H9 (cell line): ENCODE results near the gene ORMDL1. TPM values are rescaled to one million over a fixed set of nuclear protein-coding genes. Genes with fewer than 3 reads are reported as not detected.

Source experiments
- DNase-seq: peaks from one replicate; pipeline ENCODE4 v3.0.0-alpha.2; 2017
- H2AFZ ChIP-seq: one replicate; pipeline ENCODE4 v1.6.1; 2013; ENCODE audit warnings: mild to moderate bottlenecking, low read length, control low read depth, moderate library complexity
- H2AK5ac ChIP-seq: 2 replicates; pipeline ENCODE4 v1.6.1; 2013; ENCODE audit warnings: low read length, control low read depth, mixed read lengths; ENCODE audit not compliant: insufficient read length
- H2BK120ac ChIP-seq: one replicate; pipeline ENCODE4 v1.6.1; 2013; ENCODE audit warnings: low read depth, mild to moderate bottlenecking, low read length, control low read depth, inconsistent platforms; ENCODE audit not compliant: poor library complexity, severe bottlenecking
- H2BK12ac ChIP-seq: 2 replicates; pipeline ENCODE4 v1.6.1; 2013; ENCODE audit warnings: low read length, control low read depth, mixed read lengths, low read depth; ENCODE audit not compliant: insufficient read length
- H2BK15ac ChIP-seq: 2 replicates; pipeline ENCODE4 v1.6.1; 2013; ENCODE audit warnings: low read depth, low read length, control low read depth
- H2BK20ac ChIP-seq: one replicate; pipeline ENCODE4 v1.6.1; 2013; ENCODE audit warnings: low read depth, mild to moderate bottlenecking, low read length, control low read depth, inconsistent platforms; ENCODE audit not compliant: poor library complexity, severe bottlenecking
- H2BK5ac ChIP-seq: 2 replicates; pipeline ENCODE4 v1.6.1; 2013; ENCODE audit warnings: low read length, control low read depth, mixed read lengths; ENCODE audit not compliant: insufficient read length
- H3K14ac ChIP-seq: 2 replicates; pipeline ENCODE4 v1.6.1; 2013; ENCODE audit warnings: low read length, control low read depth; ENCODE audit not compliant: insufficient read depth
- H3K18ac ChIP-seq: 2 replicates; pipeline ENCODE4 v1.6.1; 2013; ENCODE audit warnings: low read depth, mild to moderate bottlenecking, mixed read lengths, low read length, control low read depth; ENCODE audit not compliant: insufficient read length
- H3K23ac ChIP-seq: 2 replicates; pipeline ENCODE4 v1.6.1; 2013; ENCODE audit warnings: low read length, control low read depth, mixed read lengths, low read depth; ENCODE audit not compliant: insufficient read length
- H3K23me2 ChIP-seq: 2 replicates; pipeline ENCODE4 v1.6.1; 2013; ENCODE audit warnings: low read depth, mild to moderate bottlenecking, mixed read lengths, low read length, control low read depth; ENCODE audit not compliant: insufficient read length, poor library complexity, severe bottlenecking
- H3K27ac ChIP-seq: 2 replicates; pipeline ENCODE4 v1.5.1; 2013; ENCODE audit warnings: low read length, control low read depth, mixed read lengths, low read depth; ENCODE audit not compliant: insufficient read length
- H3K27me3 ChIP-seq: 2 replicates; pipeline ENCODE4 v1.6.1; 2013; ENCODE audit warnings: low read length, control low read depth, inconsistent platforms; ENCODE audit not compliant: insufficient read depth
- H3K4ac ChIP-seq: 2 replicates; pipeline ENCODE4 v1.6.1; 2013; ENCODE audit warnings: low read depth, mild to moderate bottlenecking, control low read depth, inconsistent platforms, low read length, moderate library complexity
- H3K4me1 ChIP-seq: 2 replicates; pipeline ENCODE4 v1.6.1; 2013; ENCODE audit warnings: low read length, control low read depth, inconsistent platforms; ENCODE audit not compliant: insufficient read depth
- H3K4me2 ChIP-seq: 2 replicates; pipeline ENCODE4 v1.6.1; 2013; ENCODE audit warnings: low read length, control low read depth, mixed read lengths; ENCODE audit not compliant: insufficient read length, insufficient read depth
- H3K56ac ChIP-seq: 2 replicates; pipeline ENCODE4 v1.6.1; 2013; ENCODE audit warnings: low read depth, mild to moderate bottlenecking, mixed read lengths, low read length, control low read depth; ENCODE audit not compliant: insufficient read length
- H3K79me1 ChIP-seq: 2 replicates; pipeline ENCODE4 v1.6.1; 2013; ENCODE audit warnings: low read depth, mild to moderate bottlenecking, moderate library complexity, low read length, control low read depth, inconsistent platforms; ENCODE audit not compliant: insufficient read depth, poor library complexity, severe bottlenecking
- H3K79me2 ChIP-seq: 2 replicates; pipeline ENCODE4 v1.6.1; 2013; ENCODE audit warnings: low read length, control low read depth, inconsistent platforms; ENCODE audit not compliant: insufficient read depth
- H3K9ac ChIP-seq: 2 replicates; pipeline ENCODE4 v1.6.1; 2013; ENCODE audit warnings: low read length, control low read depth, mixed read lengths; ENCODE audit not compliant: insufficient read length; ENCODE audit errors: extremely low read depth
- H3K9me3 ChIP-seq: one replicate; pipeline ENCODE4 v1.6.1; 2013; ENCODE audit warnings: low read depth, low read length, inconsistent platforms; ENCODE audit not compliant: control insufficient read depth
- H3T11ph ChIP-seq: one replicate; pipeline ENCODE4 v1.6.1; 2013; ENCODE audit warnings: mild to moderate bottlenecking, low read length, control low read depth, inconsistent platforms
- H4K20me1 ChIP-seq: one replicate; pipeline ENCODE4 v1.6.1; 2013; ENCODE audit not compliant: control insufficient read depth, insufficient read length, insufficient read depth
- H4K5ac ChIP-seq: 2 replicates; pipeline ENCODE4 v1.6.1; 2013; ENCODE audit warnings: low read depth, mild to moderate bottlenecking, mixed read lengths, low read length, control low read depth; ENCODE audit not compliant: insufficient read length
- H4K8ac ChIP-seq: replicated peaks from 2 replicates; pipeline ENCODE4 v1.6.1; 2013; ENCODE audit warnings: low read length, control low read depth, mixed read lengths, low read depth; ENCODE audit not compliant: insufficient read length
- H4K91ac ChIP-seq: 2 replicates; pipeline ENCODE4 v1.6.1; 2013; ENCODE audit warnings: low read depth, mild to moderate bottlenecking, moderate library complexity, mixed read lengths, low read length, control low read depth; ENCODE audit not compliant: insufficient read length
- H3K27ac Mint-ChIP-seq, 3 experiments: 2 replicates in 2 of 3; 3 replicates in 1 of 3; pipeline ENCODE4 v1.8.0; 2020 to 2021; ENCODE audit warnings: mixed read lengths in 3 of 3, mild to moderate bottlenecking in 1 of 3, moderate library complexity in 1 of 3
- H3K27me3 Mint-ChIP-seq: 2 replicates; pipeline ENCODE4 v1.8.0; 2021; ENCODE audit warnings: low read depth, mild to moderate bottlenecking, moderate library complexity, mixed read lengths
- H3K36me3 Mint-ChIP-seq, 3 experiments: 2 replicates in 2 of 3; 3 replicates in 1 of 3; pipeline ENCODE4 v1.8.0; 2020 to 2021; ENCODE audit warnings: low read depth in 3 of 3, mixed read lengths in 3 of 3; ENCODE audit not compliant: insufficient read depth in 1 of 3
- H3K4me1 Mint-ChIP-seq, 2 experiments: 2 replicates each; pipeline ENCODE4 v1.8.0; 2020; ENCODE audit warnings: mixed read lengths in 2 of 2
- H3K4me3 Mint-ChIP-seq, 2 experiments: 2 replicates in 1 of 2; 3 replicates in 1 of 2; pipeline ENCODE4 v1.8.0; 2020 to 2021; ENCODE audit warnings: mild to moderate bottlenecking in 2 of 2, mixed read lengths in 2 of 2, moderate library complexity in 1 of 2
- H3K9me3 Mint-ChIP-seq, 2 experiments: 2 replicates in 1 of 2; 3 replicates in 1 of 2; pipeline ENCODE4 v1.8.0; 2020; ENCODE audit warnings: mild to moderate bottlenecking in 2 of 2, mixed read lengths in 2 of 2, moderate library complexity in 1 of 2
- CTCF ChIP-seq: fragments of 200-600 bp; sonication (generic); conservative IDR thresholded peaks from 3 replicates; pipeline ENCODE4 v1.8.0; 2021; ENCODE audit warnings: antibody characterized with exemption, mild to moderate bottlenecking
- WGBS: extraction: QIAGEN DNeasy Blood & Tissue Kit; methylation state at CpG from one replicate; pipeline ENCODE4 v1.1.7; 2013; ENCODE audit warnings: missing lambda C conversion rate, low lambda C conversion rate, mixed read lengths; ENCODE audit not compliant: insufficient read length; ENCODE audit errors: extremely low coverage; 5-methylcytosine and 5-hydroxymethylcytosine counted together
- total RNA-seq: library from RNA; stranded (reverse); gene quantifications from 2 replicates; pipeline ENCODE4 v1.2.1, GENCODE V29; 2021

ORMDL1 gene
- total RNA-seq, 1 experiment from 2014 or later, result 59.7 TPM

- H3K23me2 ChIP-seq, result no peaks in the 10 kb centered on the region
- Mint-ChIP-seq H3K4me3 (no peak overlapping the region), H3K27ac (no peak overlapping the region), H3K27me3 (no peaks in the 10 kb centered on the region), H3K9me3 (no peaks in the 10 kb centered on the region), H3K4me1 (no peaks in the 10 kb centered on the region), H3K36me3 (peaks cover 0 to 15% (median 0%) of the 10 kb centered on the region in 3 experiments; a peak in 4 of 7 replicates)
- H4K91ac ChIP-seq, result no peak overlapping the region
- H2AK5ac ChIP-seq, result no peak overlapping the region
- no peak overlapping the region for H3K4me2 ChIP-seq
- no peak overlapping the region for H3T11ph ChIP-seq
- no peak overlapping the region for H3K18ac ChIP-seq
- H3K9me3 ChIP-seq, result no peaks in the 10 kb centered on the region
- no peak overlapping the region for H3K56ac ChIP-seq
- no peak overlapping the region for H3K9ac ChIP-seq
- H3K79me1 ChIP-seq, result no peaks in the 10 kb centered on the region
- no peak overlapping the region for H2BK5ac ChIP-seq
- no peaks in the 10 kb centered on the region for H3K27me3 ChIP-seq
- TF ChIP-seq CTCF, result no peak
- no peak overlapping the region for H4K5ac ChIP-seq
- no peak overlapping the region for H2BK20ac ChIP-seq
- no peaks in the 10 kb centered on the region for H3K79me2 ChIP-seq
- no peak overlapping the region for H3K4ac ChIP-seq
- whole genome bisulfite sequencing, result no CpG with 5 or more reads among the region's 2 CpGs
- no peak for DNase-seq
- no peak overlapping the region for H3K27ac ChIP-seq
- H2BK120ac ChIP-seq, result no peak overlapping the region
- H2BK15ac ChIP-seq, result no peak overlapping the region
- H4K8ac ChIP-seq, result no peak overlapping the region
- H3K4me1 ChIP-seq, result no peaks in the 10 kb centered on the region
- no peaks in the 10 kb centered on the region for H4K20me1 ChIP-seq
- H2AFZ ChIP-seq, result no peak overlapping the region
- H2BK12ac ChIP-seq, result no peak overlapping the region
- no peak overlapping the region for H3K14ac ChIP-seq
- H3K23ac ChIP-seq, result no peak overlapping the region
Measured at GRCh38 chr2:189756311-189756952, 27.7 kb downstream of the ORMDL1 start.
